ENCODE results near the gene VBP1.
"Not testable (repeated sequence)": the region's sequence is repeated elsewhere in the genome, so short reads cannot be mapped to it uniquely, and the experiment has no call there.

VBP1 gene

DNA sequence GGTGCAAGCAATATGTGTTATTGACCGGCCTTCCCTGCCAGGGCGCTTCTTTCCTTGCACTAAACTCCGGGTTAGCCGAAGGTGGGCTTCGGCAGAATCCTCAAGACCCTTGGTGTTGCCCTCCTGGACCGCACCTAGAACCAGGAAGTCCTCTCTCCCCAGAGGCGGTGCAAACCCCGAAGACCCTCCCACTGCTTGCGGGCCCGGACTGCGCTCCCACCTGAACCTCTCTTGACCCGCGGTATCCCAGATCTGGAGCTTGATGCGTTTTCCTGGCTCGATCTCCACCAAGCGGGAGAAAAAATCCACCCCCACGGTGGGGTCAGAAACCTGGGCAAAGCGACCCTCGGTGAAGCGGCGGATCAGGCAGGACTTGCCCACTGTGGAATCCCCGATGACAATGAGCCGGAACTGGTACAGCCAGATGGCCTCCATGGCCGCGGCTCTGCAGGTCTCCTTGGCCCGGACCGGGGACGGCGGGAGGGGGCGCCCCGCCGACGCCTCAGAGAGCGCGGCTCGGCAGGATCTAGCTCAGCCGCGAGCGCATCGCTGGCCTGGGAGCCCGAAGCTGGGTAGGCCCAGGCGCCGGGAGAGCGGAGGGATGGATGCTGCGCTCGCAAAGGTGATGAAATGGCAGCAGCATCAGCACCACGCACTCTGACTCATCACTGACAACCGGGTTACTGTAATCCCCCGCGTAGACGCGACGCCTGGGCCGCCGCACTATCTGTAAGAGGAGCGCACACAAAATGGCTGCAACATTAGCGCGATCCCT, 47.8 kb downstream of the VBP1 start, which contains the start of gene RAB39B:
Gene RAB39B, minus strand, starts transcription at position 638 of the 775 bp plus-strand sequence. Its CDS starts 203 bp downstream, at position 435.
- TF ChIP-seq, protein P1, sequence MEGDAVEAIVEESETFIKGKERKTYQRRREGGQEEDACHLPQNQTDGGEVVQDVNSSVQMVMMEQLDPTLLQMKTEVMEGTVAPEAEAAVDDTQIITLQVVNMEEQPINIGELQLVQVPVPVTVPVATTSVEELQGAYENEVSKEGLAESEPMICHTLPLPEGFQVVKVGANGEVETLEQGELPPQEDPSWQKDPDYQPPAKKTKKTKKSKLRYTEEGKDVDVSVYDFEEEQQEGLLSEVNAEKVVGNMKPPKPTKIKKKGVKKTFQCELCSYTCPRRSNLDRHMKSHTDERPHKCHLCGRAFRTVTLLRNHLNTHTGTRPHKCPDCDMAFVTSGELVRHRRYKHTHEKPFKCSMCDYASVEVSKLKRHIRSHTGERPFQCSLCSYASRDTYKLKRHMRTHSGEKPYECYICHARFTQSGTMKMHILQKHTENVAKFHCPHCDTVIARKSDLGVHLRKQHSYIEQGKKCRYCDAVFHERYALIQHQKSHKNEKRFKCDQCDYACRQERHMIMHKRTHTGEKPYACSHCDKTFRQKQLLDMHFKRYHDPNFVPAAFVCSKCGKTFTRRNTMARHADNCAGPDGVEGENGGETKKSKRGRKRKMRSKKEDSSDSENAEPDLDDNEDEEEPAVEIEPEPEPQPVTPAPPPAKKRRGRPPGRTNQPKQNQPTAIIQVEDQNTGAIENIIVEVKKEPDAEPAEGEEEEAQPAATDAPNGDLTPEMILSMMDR (IDR thresholded peaks at IDR 0.05; ENCODE audit: low read depth, low read length) = peak; percentile 8
- peak; percentile 10 for DNase-seq (ENCODE audit: extremely low read depth, low read depth)

DNA sequence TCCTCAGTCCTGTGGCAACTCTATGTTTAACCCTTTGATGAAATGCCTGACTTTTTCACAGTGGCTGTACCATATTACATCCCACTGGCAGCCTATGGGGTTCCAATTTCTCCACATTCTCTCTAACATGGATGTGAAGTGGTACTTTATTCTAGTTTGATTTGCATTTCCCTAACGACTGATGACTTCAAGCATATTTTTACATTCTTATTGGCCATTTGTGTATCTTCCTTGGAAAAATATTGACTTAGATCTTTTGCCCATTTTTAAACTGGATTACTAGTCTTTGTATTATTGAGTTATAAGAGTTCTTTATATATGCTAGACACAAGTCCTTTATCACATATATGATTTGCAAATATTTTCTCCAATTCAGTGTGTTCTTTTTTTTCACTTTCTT, 50.2 kb downstream of the VBP1 start:
- DNase-seq (ENCODE audit: extremely low read depth, low read depth) = no peak
- TF ChIP-seq, protein P1 (IDR thresholded peaks at IDR 0.05; ENCODE audit: low read depth, low read length) = no peak

DNA sequence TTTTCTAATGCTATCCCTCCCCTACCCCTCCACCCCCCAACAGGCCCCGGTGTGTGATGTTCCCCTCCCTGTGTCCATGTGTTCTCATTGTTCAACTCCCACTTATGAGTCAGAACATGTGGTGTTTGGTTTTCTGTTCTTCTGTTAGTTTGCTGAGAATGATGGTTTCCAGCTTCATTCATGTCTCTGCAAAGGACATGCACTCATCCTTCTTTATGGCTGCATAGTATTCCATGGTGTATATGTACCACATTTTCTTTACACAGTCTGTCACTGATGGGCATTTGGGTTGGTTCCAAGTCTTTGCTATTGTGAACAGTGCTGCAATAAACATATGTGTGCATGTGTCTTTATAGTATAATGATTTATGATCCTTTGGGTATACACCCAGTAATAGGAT, 51.7 kb downstream of the VBP1 start:
- DNase-seq (ENCODE audit: extremely low read depth, low read depth) = not testable (repeated sequence)

DNA sequence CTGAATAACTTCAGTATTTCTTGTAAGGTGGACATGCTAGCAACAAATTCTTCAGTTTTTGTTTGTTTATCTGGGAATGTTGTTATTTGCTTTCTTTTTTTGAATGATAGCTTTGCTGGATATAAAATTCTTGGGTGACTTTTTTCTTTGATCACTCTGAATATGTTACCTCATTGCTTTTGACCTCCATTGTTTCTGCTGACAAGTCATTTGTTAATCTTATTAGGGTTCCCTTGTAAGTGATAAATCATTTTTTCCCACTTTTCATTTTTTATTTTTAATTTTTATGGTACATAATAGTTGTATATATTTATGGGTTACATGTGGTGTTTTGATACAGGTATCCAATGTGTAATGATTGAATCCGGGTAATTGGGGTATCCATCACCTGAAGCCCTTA, 54.7 kb downstream of the VBP1 start:
- no peak for DNase-seq (ENCODE audit: extremely low read depth, low read depth)
- TF ChIP-seq, protein P1 (IDR thresholded peaks at IDR 0.05; ENCODE audit: low read depth, low read length) = no peak

DNA sequence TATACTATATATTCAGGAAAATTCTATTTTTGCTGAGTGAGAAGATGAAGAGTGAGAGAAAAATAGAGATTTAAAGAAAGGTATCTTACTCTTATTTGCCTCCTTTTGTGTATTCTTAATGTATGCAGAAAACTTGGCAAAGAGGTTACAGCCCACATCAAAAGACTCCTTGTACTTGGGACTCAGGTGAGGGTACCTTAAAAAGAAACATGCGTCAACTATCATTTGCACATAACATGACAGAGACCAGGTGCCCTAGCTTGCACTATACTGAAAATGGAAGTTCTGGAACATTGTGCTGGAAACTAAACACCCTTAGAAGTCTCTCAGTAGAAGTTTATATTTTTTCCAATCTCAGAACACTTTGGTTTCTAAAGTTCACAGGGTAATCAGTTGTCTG, 63.6 kb downstream of the VBP1 start:
- no peak for DNase-seq (ENCODE audit: extremely low read depth, low read depth)
- TF ChIP-seq, protein P1 (IDR thresholded peaks at IDR 0.05; ENCODE audit: low read depth, low read length) = no peak

All from AG09319 (cell line).